Hepatocyte (in vitro differentiated cells): ENCODE measurements around the gene UNC5A. TPM values are rescaled to one million over a fixed set of nuclear protein-coding genes. Genes with fewer than 3 reads are reported as not detected.

Experiments used
- DNase-seq: peaks from one replicate; pipeline ENCODE4 v3.0.0-alpha.2; 2016; ENCODE audit warnings: low spot score
- H2AFZ ChIP-seq: fragments of 200-600 bp; sonication (generic); 2 replicates; pipeline ENCODE4 v1.6.0; 2016; ENCODE audit warnings: antibody characterized with exemption, mild to moderate bottlenecking
- H3K27ac ChIP-seq: fragments of 200-600 bp; sonication (generic); 2 replicates; pipeline ENCODE4 v1.5.1; 2016; ENCODE audit warnings: mild to moderate bottlenecking
- H3K27me3 ChIP-seq: fragments of 200-600 bp; sonication (generic); 2 replicates; pipeline ENCODE4 v1.6.1; 2016
- H3K36me3 ChIP-seq: fragments of 200-600 bp; sonication (generic); replicated peaks from 2 replicates; pipeline ENCODE4 v1.5.1; 2016; ENCODE audit warnings: low read depth; ENCODE audit not compliant: insufficient read depth
- H3K4me1 ChIP-seq: fragments of 200-600 bp; sonication (generic); 2 replicates; pipeline ENCODE4 v1.5.1; 2016; ENCODE audit warnings: mild to moderate bottlenecking, moderate library complexity; ENCODE audit not compliant: insufficient read depth
- H3K4me2 ChIP-seq: fragments of 200-600 bp; sonication (generic); 2 replicates; pipeline ENCODE4 v1.6.0; 2016
- H3K4me3 ChIP-seq: fragments of 200-600 bp; sonication (generic); 2 replicates; pipeline ENCODE4 v1.5.1; 2016; ENCODE audit warnings: mild to moderate bottlenecking
- H3K79me2 ChIP-seq: fragments of 200-600 bp; sonication (generic); 2 replicates; pipeline ENCODE4 v1.6.0; 2017; ENCODE audit warnings: mild to moderate bottlenecking
- H3K9me2 ChIP-seq: fragments of 200-600 bp; sonication (generic); replicated peaks from 2 replicates; pipeline ENCODE4 v1.6.0; 2017; ENCODE audit warnings: mild to moderate bottlenecking; ENCODE audit not compliant: insufficient read depth
- H3K9me3 ChIP-seq: fragments of 200-600 bp; sonication (generic); 2 replicates; pipeline ENCODE4 v1.5.1; 2016; ENCODE audit warnings: low read depth, mild to moderate bottlenecking
- H4K20me1 ChIP-seq: fragments of 200-600 bp; sonication (generic); 2 replicates; pipeline ENCODE4 v1.6.0; 2016; ENCODE audit warnings: mild to moderate bottlenecking; ENCODE audit not compliant: insufficient read depth, poor library complexity, severe bottlenecking
- EZH2 ChIP-seq: fragments of 200-600 bp; sonication (generic); IDR thresholded peaks from 2 replicates; pipeline ENCODE4 v1.6.1; 2016; ENCODE audit warnings: antibody characterized with exemption, mild to moderate bottlenecking, borderline replicate concordance
- EZH2phosphoT487 ChIP-seq: fragments of 200-600 bp; sonication (generic); IDR thresholded peaks from one replicate; pipeline ENCODE4 v1.6.1; 2018; ENCODE audit warnings: antibody characterized with exemption, mild to moderate bottlenecking, low read depth, moderate library complexity; ENCODE audit not compliant: unreplicated experiment, severe bottlenecking
- WGBS: methylation state at CpG from one replicate; pipeline ENCODE4 v1.1.6; 2016; ENCODE audit warnings: low lambda C conversion rate; ENCODE audit errors: missing lambda C conversion rate; 5-methylcytosine and 5-hydroxymethylcytosine counted together
- polyA plus RNA-seq: library from polyadenylated mRNA; unstranded; fragments of >200 nt; fragmentation: Nextera tagmentation; extraction: Ambion mirVana; gene quantifications from 2 replicates; pipeline ENCODE4 v1.2.1, GENCODE V29; 2016
- total RNA-seq: library from RNA; depleted of rRNA; stranded (reverse); fragments of >200 nt; gene quantifications from 2 replicates; pipeline ENCODE4 v1.2.3, GENCODE V29; 2014
- TF ChIP-seq, protein P1 (sequence below): fragments of 200-600 bp; sonication (generic); IDR thresholded peaks from 2 replicates; pipeline ENCODE4 v1.5.1; 2016; ENCODE audit warnings: antibody characterized with exemption, mild to moderate bottlenecking; ENCODE audit not compliant: poor library complexity

UNC5A gene
- total and polyA plus RNA-seq, 2 experiments from 2014 or later: 0.10 to 1.1 TPM

GRCh38 chr5:176816043-176816745 is 5.8 kb downstream of the UNC5A start:
- peaks cover 5% of the 10 kb centered on the region for H3K4me1 ChIP-seq
- WGBS: 82% methylated on average over 5 of the region's 5 CpGs
- H3K27ac ChIP-seq: no peak overlapping the region
- no peak overlapping the region for H2AFZ ChIP-seq
- TF ChIP-seq EZH2 (no peak), EZH2phosphoT487 (no peak)
- TF ChIP-seq, protein P1, sequence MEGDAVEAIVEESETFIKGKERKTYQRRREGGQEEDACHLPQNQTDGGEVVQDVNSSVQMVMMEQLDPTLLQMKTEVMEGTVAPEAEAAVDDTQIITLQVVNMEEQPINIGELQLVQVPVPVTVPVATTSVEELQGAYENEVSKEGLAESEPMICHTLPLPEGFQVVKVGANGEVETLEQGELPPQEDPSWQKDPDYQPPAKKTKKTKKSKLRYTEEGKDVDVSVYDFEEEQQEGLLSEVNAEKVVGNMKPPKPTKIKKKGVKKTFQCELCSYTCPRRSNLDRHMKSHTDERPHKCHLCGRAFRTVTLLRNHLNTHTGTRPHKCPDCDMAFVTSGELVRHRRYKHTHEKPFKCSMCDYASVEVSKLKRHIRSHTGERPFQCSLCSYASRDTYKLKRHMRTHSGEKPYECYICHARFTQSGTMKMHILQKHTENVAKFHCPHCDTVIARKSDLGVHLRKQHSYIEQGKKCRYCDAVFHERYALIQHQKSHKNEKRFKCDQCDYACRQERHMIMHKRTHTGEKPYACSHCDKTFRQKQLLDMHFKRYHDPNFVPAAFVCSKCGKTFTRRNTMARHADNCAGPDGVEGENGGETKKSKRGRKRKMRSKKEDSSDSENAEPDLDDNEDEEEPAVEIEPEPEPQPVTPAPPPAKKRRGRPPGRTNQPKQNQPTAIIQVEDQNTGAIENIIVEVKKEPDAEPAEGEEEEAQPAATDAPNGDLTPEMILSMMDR: no peak
- H4K20me1 ChIP-seq: no peaks in the 10 kb centered on the region
- no peak overlapping the region for H3K4me3 ChIP-seq
- H3K79me2 ChIP-seq: no peaks in the 10 kb centered on the region
- peaks cover 63% of the 10 kb centered on the region for H3K27me3 ChIP-seq
- no peak for DNase-seq
- H3K36me3 ChIP-seq: no peaks in the 10 kb centered on the region
- no peaks in the 10 kb centered on the region for H3K9me3 ChIP-seq
- H3K4me2 ChIP-seq: no peak overlapping the region
- no peaks in the 10 kb centered on the region for H3K9me2 ChIP-seq

GRCh38 chr5:176816791-176817347 is 6.5 kb downstream of the UNC5A start:
- Histone ChIP-seq H3K9me2 (no peaks in the 10 kb centered on the region), H3K27ac (no peak overlapping the region), H3K4me2 (peak overlapping the region; percentile 96), H3K4me3 (no peak overlapping the region), H3K27me3 (peaks cover 56% of the 10 kb centered on the region), H3K4me1 (peaks cover 5% of the 10 kb centered on the region), H2AFZ (no peak overlapping the region), H3K36me3 (no peaks in the 10 kb centered on the region), H3K9me3 (no peaks in the 10 kb centered on the region), H4K20me1 (no peaks in the 10 kb centered on the region), H3K79me2 (no peaks in the 10 kb centered on the region)
- DNase-seq: no peak
- 41% methylated on average over 8 of the region's 9 CpGs for WGBS
- TF ChIP-seq, protein P1: no peak
- TF ChIP-seq EZH2 (no peak), EZH2phosphoT487 (no peak)

DNA sequence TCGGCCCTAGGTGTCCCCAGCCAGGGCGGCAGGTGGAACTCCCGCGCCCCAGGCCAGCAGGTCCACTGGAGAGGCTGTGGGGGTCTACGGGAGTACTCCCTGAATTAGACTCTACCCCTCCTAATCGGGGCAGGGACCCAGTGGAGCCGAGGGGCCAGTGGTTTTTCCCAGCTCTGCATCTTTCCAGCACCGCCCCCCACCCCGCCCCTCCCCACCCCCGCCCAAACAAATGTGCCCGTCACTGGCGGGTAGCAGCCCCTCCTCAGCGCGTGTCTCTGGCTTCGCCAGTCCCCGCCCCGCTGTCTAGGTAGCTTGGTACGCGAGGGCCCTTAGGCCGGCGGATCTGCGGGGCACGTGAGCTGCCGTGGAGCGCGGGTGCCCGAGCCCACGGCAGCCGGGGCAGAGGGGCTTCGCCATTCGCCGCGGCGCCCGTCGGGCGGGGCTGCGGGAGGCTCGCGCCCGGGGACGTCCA is 7.0 kb downstream of the UNC5A start:
- peak overlapping the region; percentile 42 for H3K4me3 ChIP-seq

More for the DNA sequence above, 7.0 kb downstream of the UNC5A start:
- no peaks in the 10 kb centered on the region for H3K9me3 ChIP-seq
- no peak overlapping the region for H2AFZ ChIP-seq
- DNase-seq: peak; percentile 64
- peaks cover 51% of the 10 kb centered on the region for H3K27me3 ChIP-seq
- no peaks in the 10 kb centered on the region for H3K79me2 ChIP-seq
- H3K27ac ChIP-seq: no peak overlapping the region
- H3K36me3 ChIP-seq: no peaks in the 10 kb centered on the region
- H3K4me1 ChIP-seq: peaks cover 9% of the 10 kb centered on the region
- H3K4me2 ChIP-seq: peak overlapping the region; percentile 96
- H4K20me1 ChIP-seq: no peaks in the 10 kb centered on the region
- no peaks in the 10 kb centered on the region for H3K9me2 ChIP-seq
- no peak for TF ChIP-seq EZH2
- TF ChIP-seq, protein P1: no peak
- no peak for TF ChIP-seq EZH2phosphoT487
- 3% methylated on average over 30 of the region's 42 CpGs for WGBS
